Activated T-cell treated with anti-CD3 and anti-CD28 coated beads, Interleukin-2, amount 50 U/mL, for 4 hours (primary cell): ENCODE results near the gene WNK1. TPM values are rescaled to one million over a fixed set of nuclear protein-coding genes. Genes with fewer than 3 reads are reported as not detected.
A peak's percentile ranks its signal among the peaks of the same experiment; 100 is the strongest.
"Not testable (repeated sequence)": the region's sequence is repeated elsewhere in the genome, so short reads cannot be mapped to it uniquely, and the experiment has no call there.

ENCODE experiments used
- ATAC-seq, 2 donors: fragments of 200-7000 bp; cut with Tn5 transposase; one replicate each; pipeline ENCODE4 v1.10.0; 2021
- DNase-seq: peaks from one replicate; pipeline ENCODE4 v3.0.0-alpha.2; 2020
- H3K27me3 Mint-ChIP-seq: one replicate; pipeline ENCODE4 v1.8.0; 2021; ENCODE audit warnings: low read depth, mixed read lengths
- H3K36me3 Mint-ChIP-seq: one replicate; pipeline ENCODE4 v1.8.0; 2022; ENCODE audit warnings: mixed read lengths; ENCODE audit not compliant: insufficient read depth
- H3K4me1 Mint-ChIP-seq: one replicate; pipeline ENCODE4 v1.8.0; 2021; ENCODE audit warnings: low read depth, mixed read lengths
- H3K4me3 Mint-ChIP-seq: one replicate; pipeline ENCODE4 v1.8.0; 2021; ENCODE audit warnings: mild to moderate bottlenecking, moderate library complexity, mixed read lengths
- H3K9me3 Mint-ChIP-seq: one replicate; pipeline ENCODE4 v1.8.0; 2021; ENCODE audit warnings: mixed read lengths
- total RNA-seq, 3 donors: library from RNA; stranded (reverse); gene quantifications; one replicate each; pipeline ENCODE4 v1.2.1, GENCODE V29; 2021

Gene WNK1
- 100 to 1,000 TPM; 183 to 213 (median 185) TPM for total RNA-seq

DNA sequence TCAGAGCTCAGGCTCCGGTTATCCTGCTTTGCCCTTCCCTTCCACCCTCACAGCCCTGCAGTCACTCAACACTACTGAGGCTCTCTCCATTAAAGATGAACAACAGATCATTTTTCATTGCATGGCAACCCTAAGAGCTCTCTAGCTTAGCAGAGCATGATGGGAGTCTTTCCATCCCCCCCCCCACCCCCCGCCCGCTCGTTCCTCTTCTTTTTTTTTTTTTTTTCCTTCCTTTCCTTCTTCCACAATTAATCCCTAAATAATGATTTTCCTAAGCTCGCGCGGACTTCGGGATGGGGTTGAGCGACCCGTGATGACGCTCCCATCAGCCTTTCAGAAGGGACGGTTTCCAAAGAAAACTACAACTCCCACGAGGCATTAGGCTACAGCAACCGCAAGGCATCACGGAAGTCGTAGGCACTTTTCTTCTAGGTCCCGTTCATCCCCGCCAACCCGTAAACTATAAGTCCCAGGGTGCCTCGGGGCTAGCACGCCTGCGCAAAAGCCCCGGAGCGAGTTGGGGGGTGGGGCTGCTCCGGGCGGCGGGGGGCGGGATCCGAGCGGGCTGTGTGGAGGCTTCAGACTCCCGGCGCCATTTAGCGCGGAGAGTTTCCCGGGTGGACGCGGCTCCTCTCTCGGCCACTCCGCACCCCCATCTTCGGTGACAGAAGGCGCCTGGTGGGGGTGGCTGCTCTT, at the start of gene WNK1:
Gene WNK1, plus strand, starts transcription at position 581 of the 696 bp plus-strand sequence. CDS start 987 bp downstream, outside the sequence.
- Mint-ChIP-seq H3K4me3 (peak within 1 kb of the TSS; percentile 99), H3K36me3 (peaks cover 18% of the 10 kb centered on the region), H3K27me3 (no peaks in the 10 kb centered on the region), H3K9me3 (no peaks in the 10 kb centered on the region), H3K4me1 (peaks cover 23% of the 10 kb centered on the region)
- DNase-seq (peak; percentile 97), ATAC-seq (peak; percentile 70 to 75)

DNA sequence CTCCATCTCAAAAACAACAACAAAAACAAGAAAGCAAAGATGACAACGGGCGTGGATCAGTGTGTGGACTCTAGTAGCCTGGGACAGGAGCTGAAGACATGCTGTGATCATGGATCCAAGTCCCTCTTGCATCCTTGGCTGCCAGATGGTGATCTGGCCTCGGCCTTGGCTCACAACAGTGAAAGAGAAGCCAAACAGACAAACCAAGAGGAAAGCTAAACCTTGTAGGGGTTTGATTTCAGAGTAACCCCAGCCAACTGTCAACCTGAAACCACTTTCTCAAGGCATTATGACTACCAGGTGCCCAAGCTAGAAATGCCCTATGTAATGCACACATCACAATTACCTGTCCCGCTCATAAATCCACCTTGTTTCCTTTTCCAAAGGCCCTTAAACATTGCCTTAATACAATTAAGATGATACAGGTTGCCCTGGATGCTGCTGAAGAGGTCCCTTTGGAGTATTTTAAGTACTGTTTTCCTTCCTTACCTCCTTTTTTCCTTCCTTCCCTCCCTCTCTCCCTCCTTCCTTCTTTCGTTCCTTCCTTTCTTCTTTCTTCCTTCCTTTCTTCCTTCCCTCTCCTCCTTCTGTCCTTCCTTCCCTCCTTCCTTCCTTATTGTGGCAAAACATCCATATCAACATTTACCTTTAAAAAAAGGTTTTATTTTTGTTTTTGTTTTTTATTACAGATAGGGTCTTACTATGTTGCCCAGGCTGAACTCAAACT, 47.7 kb upstream of the WNK1 start:
- Mint-ChIP-seq H3K4me1 (peaks cover 2% of the 10 kb centered on the region), H3K36me3 (no peaks in the 10 kb centered on the region), H3K27me3 (no peaks in the 10 kb centered on the region), H3K4me3 (no peak overlapping the region), H3K9me3 (peaks cover 3% of the 10 kb centered on the region)
- DNase-seq (no peak), ATAC-seq (no peak)

DNA sequence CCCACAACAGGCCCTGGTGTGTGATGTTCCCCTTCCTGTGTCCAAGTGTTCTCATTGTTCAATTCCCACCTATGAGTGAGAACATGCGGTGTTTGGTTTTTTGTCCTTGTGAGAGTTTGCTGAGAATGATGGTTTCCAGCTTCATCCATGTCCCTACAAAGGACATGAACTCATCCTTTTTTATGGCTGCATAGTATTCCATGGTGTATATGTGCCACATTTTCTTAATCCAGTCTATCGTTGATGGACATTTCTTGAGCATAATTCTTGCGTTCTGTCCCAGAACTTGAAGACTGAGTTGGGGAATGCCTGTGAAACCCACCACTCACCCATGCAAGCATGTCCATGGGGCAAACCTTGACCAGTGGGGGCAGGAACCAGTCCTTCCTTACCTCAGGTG, 44.3 kb upstream of the WNK1 start:
- DNase-seq, H3K9me3 Mint-ChIP-seq, H3K4me3 Mint-ChIP-seq, ATAC-seq, H3K36me3 Mint-ChIP-seq, H3K27me3 Mint-ChIP-seq: not testable (repeated sequence)
- H3K4me1 Mint-ChIP-seq = peaks cover 11% of the 10 kb centered on the region

DNA sequence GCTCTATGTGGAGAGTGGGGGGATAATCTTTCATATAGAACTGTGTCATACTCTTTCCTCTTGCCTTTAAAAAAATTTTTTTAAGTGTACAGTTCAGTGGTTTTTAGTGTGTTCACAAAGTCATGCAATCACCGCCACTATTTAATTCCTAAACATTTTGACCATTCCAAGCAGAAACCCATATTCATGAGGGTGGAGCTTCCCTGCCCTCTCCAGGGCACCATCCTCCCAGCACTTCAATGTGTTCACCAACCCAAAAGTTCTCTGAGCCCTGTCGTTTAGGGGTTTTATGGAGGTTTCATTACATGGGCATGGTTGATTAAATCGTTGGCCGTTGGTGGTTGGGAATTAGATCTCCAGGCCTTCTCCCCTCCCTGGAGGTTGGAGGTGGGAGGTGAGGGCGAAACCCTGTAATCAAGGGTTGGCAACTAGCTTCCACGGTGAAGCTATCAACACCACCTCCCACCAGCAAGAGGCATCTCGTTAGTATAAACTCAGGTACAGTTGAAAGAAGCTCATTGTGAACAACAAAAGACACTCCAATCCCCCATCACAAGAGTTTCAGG, 42.8 kb upstream of the WNK1 start:
- Mint-ChIP-seq H3K4me1 (peaks cover 20% of the 10 kb centered on the region), H3K4me3 (no peak overlapping the region), H3K27me3 (no peaks in the 10 kb centered on the region), H3K36me3 (no peaks in the 10 kb centered on the region), H3K9me3 (no peaks in the 10 kb centered on the region)
- DNase-seq (no peak), ATAC-seq (no peak)

DNA sequence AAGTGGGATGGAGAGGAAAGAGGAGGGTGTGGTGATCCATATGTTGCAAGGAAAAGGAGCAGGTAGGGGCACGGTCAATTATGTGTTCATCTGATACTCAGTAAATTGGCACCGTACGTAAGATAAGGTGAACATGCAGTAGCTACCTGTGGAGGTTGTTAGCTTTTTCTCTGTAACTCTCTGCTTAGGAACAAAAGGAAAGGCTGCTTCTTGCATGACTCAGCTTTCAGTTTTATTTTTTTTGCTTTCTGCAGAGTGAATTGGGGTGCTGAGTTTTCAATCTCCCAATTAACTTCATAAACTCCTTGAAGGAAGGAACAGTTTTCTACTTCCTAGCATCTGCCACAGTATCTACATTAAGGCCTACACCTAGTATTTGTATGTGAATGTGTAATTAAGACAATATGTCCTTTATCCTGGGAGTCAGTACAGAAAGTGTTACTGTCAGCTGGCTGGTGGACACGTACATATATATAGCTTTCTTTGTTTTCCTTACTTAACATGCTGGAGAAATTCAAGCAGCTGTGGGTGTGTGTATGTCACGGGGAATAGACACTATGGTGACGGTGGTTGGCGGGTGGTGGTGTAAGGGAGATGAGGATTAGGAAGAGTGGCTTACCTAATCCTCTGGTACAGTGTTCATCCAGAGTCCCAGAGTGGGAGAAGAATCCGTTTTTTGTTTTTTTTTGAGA, 40.1 kb upstream of the WNK1 start:
- DNase-seq (no peak), ATAC-seq (no peak)
- Mint-ChIP-seq H3K36me3 (no peaks in the 10 kb centered on the region), H3K9me3 (no peaks in the 10 kb centered on the region), H3K4me3 (no peak overlapping the region), H3K4me1 (peaks cover 31% of the 10 kb centered on the region), H3K27me3 (no peaks in the 10 kb centered on the region)

DNA sequence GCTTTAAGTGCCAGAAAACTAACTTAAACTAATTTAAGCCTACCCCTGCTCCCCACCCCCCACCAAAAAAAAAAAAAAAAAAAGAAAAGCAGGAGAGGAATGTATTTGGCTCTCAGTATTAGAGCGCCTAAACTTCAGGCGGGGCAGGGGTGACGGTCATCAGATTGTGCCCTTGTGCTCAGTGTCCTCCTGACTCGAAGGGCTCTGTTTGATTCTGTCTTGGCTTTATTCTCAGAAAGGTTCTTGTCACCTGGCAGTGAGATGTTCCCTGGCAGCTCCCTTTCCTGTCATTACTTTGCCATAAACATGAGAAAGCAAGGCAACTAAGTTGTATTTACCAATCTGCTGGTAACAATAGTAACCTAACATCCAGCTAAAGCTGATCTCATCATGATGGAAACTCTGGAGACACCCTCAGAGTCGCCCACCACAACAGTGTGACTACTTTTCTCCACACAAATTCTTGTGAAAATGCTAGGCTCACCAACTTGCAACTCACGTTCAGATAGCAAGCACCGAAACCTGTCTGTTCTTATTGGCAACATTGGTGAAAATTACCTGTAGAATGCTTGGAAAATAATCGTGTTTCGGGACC, 39.0 kb upstream of the WNK1 start:
- no peaks in the 10 kb centered on the region for H3K9me3 Mint-ChIP-seq
- H3K4me3 Mint-ChIP-seq = peak overlapping the region; percentile 40
- peaks cover 37% of the 10 kb centered on the region for H3K4me1 Mint-ChIP-seq
- peak; percentile 12 for DNase-seq
- no peaks in the 10 kb centered on the region for H3K36me3 Mint-ChIP-seq
- no peaks in the 10 kb centered on the region for H3K27me3 Mint-ChIP-seq
- peak; percentile 78 for ATAC-seq

DNA sequence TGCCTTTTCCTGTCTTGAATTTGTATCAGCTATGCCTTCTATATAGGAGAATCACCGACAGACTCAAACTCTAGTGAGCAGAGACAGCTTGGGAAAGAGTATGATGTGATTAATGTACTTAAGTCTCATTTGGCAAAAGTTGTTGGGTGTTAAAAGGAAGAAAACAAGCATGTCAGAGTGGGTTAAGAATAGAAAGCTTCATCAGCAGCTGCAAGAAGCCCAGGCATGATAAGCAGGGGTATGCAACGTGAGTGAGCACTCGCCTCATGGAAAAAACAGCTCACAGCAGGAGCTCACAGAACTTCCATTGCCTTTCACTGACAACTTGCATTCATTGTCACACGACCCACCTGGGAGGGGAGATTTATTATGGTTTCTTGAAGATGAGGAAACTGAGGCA, 35.9 kb upstream of the WNK1 start:
- DNase-seq (peak; percentile 51), ATAC-seq (peak; percentile 45 to 62)
- H3K4me1 Mint-ChIP-seq = peaks cover 54% of the 10 kb centered on the region
- peak overlapping the region; percentile 9 for H3K4me3 Mint-ChIP-seq
- no peaks in the 10 kb centered on the region for H3K27me3 Mint-ChIP-seq
- no peaks in the 10 kb centered on the region for H3K9me3 Mint-ChIP-seq
- no peaks in the 10 kb centered on the region for H3K36me3 Mint-ChIP-seq

DNA sequence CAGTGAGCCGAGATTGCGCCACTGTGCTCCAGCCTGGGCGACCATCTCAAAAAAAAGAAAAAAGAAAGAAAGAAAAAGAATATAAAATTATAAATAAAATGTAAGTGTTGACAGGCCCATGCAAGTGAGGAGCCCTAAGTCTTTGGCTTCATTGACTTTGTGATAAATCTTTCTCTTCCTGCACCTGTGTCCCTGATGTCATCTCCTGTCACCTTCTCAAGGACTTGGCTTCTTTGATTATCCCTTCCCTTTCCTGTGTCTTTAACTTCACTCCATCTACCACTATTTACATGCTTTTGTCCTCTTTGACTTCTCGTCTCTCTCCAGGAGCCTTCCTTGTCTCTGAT, 33.6 kb upstream of the WNK1 start:
- Mint-ChIP-seq H3K9me3 (no peaks in the 10 kb centered on the region), H3K4me3 (peak overlapping the region; percentile 27), H3K4me1 (peaks cover 51% of the 10 kb centered on the region), H3K36me3 (no peaks in the 10 kb centered on the region), H3K27me3 (no peaks in the 10 kb centered on the region)
- DNase-seq (no peak), ATAC-seq (no peak)

DNA sequence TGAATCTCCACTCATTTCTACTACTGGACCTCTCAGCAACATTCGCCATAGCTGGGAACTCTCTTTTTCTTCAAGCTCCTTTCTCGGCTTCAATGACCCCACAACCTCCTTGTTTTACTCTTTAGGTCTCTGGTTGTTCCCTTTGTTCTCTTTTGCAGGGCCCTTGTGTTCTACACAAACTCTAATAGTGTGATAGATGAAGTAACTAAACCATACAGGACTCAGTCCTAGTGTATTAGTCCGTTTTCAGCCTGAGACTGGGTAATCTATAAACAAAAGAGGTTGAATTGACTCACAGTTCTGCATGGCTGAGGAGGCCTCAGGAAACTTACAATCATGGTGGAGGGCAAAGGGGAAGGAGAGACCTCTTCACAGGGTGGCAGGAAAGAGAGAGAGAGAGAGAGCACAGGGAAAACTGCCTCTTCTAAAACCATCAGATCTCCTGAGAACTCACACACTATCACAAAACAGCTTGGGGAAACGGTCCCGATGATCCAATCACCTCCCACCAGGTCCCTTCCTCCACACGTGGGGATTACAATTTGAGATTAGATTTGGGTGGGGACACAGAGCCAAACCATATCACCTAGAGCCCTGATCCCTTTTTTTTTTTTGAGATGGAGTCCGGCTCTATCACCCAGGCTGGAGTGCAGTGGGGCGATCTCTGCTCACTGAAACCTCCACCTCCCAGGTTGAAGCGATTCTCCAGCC, 32.0 kb upstream of the WNK1 start:
- ATAC-seq (no peak), DNase-seq (no peak)
- H3K4me3 Mint-ChIP-seq = no peak overlapping the region
- H3K36me3 Mint-ChIP-seq = peaks cover 2% of the 10 kb centered on the region
- H3K9me3 Mint-ChIP-seq = no peaks in the 10 kb centered on the region
- peaks cover 59% of the 10 kb centered on the region for H3K4me1 Mint-ChIP-seq
- no peaks in the 10 kb centered on the region for H3K27me3 Mint-ChIP-seq

DNA sequence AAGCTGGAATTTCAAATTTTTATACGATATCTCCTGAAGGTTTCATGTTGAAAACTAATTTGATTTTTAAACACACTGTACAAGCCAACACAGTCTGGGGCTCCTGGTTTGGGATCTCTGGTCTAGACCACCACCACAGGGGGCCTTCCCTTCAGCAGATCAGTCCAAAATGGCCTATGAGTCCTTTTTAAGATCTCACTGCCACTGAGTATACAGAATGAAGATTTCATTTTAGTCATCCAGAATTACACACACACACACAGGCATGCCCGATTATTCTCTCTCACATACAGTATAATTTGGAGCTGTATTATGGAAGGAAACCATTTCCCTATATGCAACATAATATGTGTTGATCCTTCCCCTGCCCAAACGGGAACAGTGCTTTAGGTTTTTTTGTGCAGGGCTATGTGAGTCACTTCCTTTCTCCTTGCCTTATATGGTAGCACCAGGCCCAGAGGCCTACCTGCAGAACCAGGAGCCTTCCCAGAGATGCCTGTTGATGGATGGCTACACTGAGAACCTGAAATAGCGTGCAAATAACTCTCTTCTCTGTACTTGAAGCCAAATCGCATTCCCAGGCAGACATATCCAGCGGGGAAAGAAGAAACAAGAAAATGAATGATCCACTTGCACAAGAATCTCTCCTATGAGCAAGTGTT, 28.1 kb upstream of the WNK1 start:
- Mint-ChIP-seq H3K27me3 (no peaks in the 10 kb centered on the region), H3K4me1 (peaks cover 68% of the 10 kb centered on the region), H3K36me3 (peaks cover 2% of the 10 kb centered on the region), H3K4me3 (no peak overlapping the region), H3K9me3 (no peaks in the 10 kb centered on the region)
- DNase-seq = peak; percentile 17
- ATAC-seq = peak; percentile 65 to 73

DNA sequence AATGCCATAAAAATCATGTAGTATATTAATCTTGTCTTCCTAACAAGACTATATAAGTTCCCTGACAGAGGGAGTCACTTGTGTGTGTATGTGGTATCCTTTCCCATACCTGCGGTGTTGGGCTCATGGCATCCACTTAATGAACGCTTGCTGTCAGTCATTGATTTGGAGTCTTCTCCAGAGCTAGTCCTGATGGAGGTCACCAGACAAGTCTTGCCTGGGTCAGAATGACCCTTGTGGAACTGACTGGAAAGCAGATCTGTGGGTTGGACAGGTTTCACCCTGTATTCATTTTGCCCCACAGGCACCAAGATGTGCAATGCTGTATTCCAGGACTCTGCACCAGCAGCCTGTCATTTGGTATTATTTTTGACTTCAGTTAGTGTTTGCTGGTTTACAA, 27.3 kb upstream of the WNK1 start:
- H3K27me3 Mint-ChIP-seq = no peaks in the 10 kb centered on the region
- H3K9me3 Mint-ChIP-seq = no peaks in the 10 kb centered on the region
- peaks cover 70% of the 10 kb centered on the region for H3K4me1 Mint-ChIP-seq
- H3K36me3 Mint-ChIP-seq = peaks cover 2% of the 10 kb centered on the region
- ATAC-seq = no peak
- no peak for DNase-seq
- H3K4me3 Mint-ChIP-seq = no peak overlapping the region

DNA sequence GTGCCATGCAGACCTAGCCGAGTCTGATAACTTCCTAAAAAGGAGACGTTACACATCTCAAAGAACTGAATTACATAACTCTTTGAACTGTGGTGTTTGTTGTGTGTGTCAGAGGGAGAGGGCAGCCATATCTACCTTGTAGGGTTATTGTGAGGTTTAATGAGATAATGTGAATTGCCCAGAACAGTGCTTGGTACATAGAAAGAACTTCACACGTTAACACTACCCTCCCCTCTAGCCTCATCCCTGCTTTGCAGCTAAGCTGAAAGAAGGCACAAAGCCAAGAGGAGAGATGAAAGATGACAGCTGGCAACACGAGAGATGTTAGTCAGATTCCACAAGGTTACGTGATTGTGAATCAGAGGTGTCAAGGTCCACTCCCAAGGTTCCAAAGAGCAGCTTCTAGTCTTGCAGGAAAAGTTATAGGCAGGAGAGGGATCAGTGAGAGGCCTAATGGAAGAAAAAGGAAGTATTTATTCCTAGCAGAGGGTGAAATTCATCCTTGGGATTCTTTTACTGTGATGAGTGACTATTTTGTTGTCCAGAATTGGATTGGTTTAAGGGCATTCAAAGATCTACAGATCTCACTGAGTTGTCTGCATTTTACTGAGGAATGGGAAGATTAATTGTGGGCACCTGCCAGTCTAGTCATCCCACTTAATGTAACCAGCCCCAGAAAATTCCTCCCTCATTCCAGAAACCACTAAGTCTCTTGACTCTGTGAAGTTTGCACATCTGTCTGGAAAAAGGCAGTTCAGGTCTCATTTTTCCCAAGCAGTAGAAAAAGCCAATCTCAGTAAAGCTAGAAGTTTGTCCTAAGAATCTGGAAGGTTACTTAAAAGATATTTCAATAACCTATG, 25.9 kb upstream of the WNK1 start:
- H3K27me3 Mint-ChIP-seq = no peaks in the 10 kb centered on the region
- no peak for DNase-seq
- H3K4me1 Mint-ChIP-seq = peaks cover 72% of the 10 kb centered on the region
- ATAC-seq = peak; percentile 66 to 67
- H3K4me3 Mint-ChIP-seq = no peak overlapping the region
- H3K9me3 Mint-ChIP-seq = peaks cover 9% of the 10 kb centered on the region
- peaks cover 2% of the 10 kb centered on the region for H3K36me3 Mint-ChIP-seq

DNA sequence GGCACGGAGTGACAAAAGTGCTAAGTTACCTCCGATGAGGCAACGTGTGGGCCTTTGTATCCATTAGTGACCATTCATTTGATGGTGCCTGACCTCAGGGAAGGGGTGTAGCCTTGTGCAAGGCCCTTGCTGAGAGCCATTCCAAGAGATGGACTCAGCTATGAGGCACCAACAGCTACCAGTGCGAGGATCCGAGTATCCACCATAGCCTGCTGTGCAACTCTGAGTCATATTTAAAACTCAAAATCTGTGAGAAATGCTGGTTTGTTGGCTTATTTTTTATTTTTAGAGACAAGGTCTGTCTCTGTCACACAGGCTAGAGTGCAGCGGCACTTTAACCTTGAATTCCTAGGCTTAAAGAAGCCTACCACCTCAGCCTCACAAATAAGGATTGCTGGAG, 25.1 kb upstream of the WNK1 start:
- Mint-ChIP-seq H3K36me3 (peaks cover 2% of the 10 kb centered on the region), H3K27me3 (no peaks in the 10 kb centered on the region), H3K4me1 (peaks cover 69% of the 10 kb centered on the region), H3K9me3 (peaks cover 9% of the 10 kb centered on the region), H3K4me3 (no peak overlapping the region)
- no peak for ATAC-seq
- no peak for DNase-seq
